GM12864 (cell line): ENCODE results near the gene VAV3.

Experiments used
- DNase-seq: peaks from one replicate; pipeline ENCODE4 v3.0.0-alpha.2; 2011; ENCODE audit warnings: low read depth
- H3K4me3 ChIP-seq: 2 replicates; pipeline ENCODE4 v1.5.1; 2011; ENCODE audit warnings: mild to moderate bottlenecking, low read depth, low read length, control low read depth
- CTCF ChIP-seq: IDR thresholded peaks from 2 replicates; pipeline ENCODE4 v1.5.1; 2011; ENCODE audit warnings: low read depth, mild to moderate bottlenecking, moderate library complexity, low read length, control low read depth, inconsistent platforms; ENCODE audit errors: missing control alignments

VAV3 gene

GRCh38 chr1:107692580-107693345, 272.2 kb downstream of the VAV3 start:
- H3K4me3 ChIP-seq: no peak overlapping the region
- DNase-seq: no peak
- TF ChIP-seq CTCF: no peak

- H3K4me3 ChIP-seq: no peak overlapping the region
- TF ChIP-seq CTCF: no peak
- no peak for DNase-seq
Measured at GRCh38 chr1:107691540-107691939, 273.4 kb downstream of the VAV3 start.

- H3K4me3 ChIP-seq: no peak overlapping the region
- no peak for TF ChIP-seq CTCF
- DNase-seq: no peak
Measured at GRCh38 chr1:107690491-107690890, 274.5 kb downstream of the VAV3 start.

- DNase-seq: no peak
- TF ChIP-seq CTCF: no peak
- no peak overlapping the region for H3K4me3 ChIP-seq
Measured at GRCh38 chr1:107689733-107690132, 275.2 kb downstream of the VAV3 start.

- no peak for DNase-seq
- no peak overlapping the region for H3K4me3 ChIP-seq
- TF ChIP-seq CTCF: no peak
Measured at GRCh38 chr1:107689159-107689558, 275.8 kb downstream of the VAV3 start.

- H3K4me3 ChIP-seq: no peak overlapping the region
- no peak for DNase-seq
- no peak for TF ChIP-seq CTCF
Measured at GRCh38 chr1:107687849-107688753, 276.9 kb downstream of the VAV3 start.

- no peak for TF ChIP-seq CTCF
- DNase-seq: no peak
- H3K4me3 ChIP-seq: no peak overlapping the region
Measured at GRCh38 chr1:107683683-107684082, 281.3 kb downstream of the VAV3 start.
